ELF-1 (cell line): Measurements from ENCODE around the gene SEC63.
"Not testable (repeated sequence)": the region's sequence is repeated elsewhere in the genome, so short reads cannot be mapped to it uniquely, and the experiment has no call there.

Source experiments
- DNase-seq: peaks from one replicate; pipeline ENCODE4 v3.0.0-alpha.2; 2016; ENCODE audit warnings: low read depth, low spot score

Gene SEC63

DNA sequence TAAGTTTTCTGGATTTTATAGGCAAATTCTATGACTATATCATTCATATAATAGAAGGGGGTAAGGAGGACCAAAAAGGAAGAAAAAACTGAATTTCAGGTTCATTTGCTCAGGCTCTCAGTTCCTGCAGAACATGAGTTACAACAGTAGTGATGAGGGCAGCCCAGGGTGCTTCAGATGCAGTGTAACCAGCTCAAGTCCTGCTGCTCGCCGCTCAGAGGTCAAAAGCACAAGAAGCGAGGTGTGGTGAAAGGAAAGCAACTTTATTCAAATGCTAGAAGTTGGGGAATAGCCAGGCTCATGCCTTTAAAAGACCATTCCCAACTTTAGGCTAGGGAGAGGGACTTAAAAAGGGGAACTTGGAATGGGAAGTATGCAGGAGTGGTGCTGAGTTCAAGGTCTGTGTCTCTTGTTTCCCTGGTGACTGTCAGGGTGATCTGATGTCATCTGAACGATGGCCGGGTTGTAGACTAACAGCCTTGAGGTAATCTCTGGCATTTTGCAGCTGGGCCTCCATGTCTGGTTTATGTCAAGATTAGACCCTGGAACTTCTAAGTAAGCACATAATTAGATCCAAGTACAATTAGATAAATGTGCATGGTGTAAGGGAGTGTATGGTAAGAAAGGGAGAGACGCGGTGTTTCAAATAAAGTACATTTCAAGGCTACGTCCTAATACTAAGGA is 14.5 kb upstream of the SEC63 start:
- peak; percentile 70 for DNase-seq

DNA sequence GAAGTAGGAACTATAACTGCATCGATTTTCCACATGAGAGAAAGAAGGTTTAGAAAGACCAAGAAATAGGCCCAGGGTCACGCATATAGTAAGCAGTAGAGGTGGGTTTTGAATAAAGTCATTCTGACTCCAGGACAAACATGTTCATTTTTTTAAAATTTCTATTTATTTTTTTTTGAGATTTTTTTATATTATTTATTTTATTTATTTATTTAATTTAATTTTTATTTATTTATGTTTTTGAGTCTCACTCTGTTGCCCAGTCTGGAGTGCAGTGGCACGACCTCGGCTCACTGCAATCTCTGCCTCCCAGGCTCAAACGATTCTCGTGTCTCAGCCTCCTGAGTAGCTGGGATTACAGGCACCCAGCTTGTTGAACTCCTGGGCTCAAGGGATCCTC is 13.2 kb upstream of the SEC63 start:
- DNase-seq: no peak

DNA sequence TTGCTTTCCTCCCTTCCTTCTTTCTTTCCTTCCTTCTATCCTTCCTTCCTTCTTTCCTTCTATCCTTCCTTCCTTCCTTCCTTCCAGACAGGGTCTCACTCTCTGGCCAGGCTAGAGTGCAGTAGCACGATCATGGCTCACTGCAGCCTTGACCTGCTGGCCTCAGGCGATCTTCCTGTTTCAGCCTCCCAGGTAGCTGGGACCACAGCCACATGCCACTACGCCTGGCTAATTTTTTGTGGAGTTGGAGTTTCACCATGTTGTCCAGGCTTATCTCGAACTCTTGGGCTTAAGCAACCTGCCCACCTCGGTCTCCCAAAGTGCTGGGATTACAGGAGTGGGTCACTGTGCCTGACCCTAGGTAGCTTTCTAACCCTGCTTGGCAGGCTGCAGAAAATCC is 12.2 kb upstream of the SEC63 start:
- no peak for DNase-seq

DNA sequence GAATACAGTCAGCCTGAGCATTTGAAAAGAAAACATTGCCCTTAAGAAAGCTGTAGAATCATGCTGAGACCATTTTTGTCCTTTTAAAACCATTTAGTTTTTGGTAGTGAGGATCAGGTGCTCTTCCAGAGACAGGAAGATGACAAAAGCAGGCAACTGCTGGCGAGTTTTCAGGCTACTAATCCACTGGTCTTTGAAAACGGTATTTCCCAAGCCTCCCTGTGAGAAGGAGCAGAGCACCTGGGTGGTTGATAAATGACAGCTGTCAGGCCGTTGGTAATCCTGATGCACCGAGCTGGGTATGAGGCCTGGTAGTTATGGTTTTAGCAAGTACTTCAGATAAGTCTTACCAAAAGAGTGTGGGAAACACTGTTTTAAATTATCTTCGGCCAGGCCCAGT is 10.1 kb upstream of the SEC63 start:
- DNase-seq: peak; percentile 41

DNA sequence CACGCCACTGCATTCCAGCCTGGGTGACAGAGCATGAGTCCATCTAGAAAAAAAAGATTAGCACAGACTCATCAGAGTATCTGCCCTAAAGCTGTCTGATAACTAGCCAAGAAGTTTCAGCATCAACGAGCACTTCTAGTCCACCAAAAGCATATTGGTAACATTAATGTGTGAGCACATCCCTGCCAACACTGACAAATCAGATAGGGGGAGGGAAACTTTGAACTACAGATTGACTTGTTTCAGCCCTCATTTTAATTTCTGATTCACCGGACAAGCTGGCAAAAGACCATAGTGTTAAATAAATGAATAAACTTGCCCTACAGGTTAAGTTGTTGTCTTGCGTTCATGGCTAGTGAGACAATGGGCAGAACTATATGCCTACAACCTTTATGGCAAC is 7.7 kb upstream of the SEC63 start:
- no peak for DNase-seq

DNA sequence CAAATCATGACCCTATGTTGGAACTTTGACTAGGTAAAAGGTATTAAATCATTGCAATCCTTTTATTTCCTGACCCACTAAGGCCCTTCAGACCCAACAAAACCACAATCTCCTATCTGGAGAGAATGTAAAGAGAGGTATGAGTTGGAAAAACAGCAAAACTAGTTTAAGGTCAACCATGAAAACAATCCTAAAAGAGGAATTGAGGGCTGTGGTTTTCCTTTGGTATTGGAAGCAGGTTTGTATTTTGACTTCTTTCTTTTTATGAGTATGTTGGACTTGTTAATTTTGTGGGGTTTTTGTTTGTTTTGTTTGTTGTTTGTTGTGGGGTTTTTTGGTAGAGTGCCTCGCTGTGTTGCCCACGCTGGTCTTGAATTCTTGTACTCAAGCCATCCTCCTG is 4.7 kb upstream of the SEC63 start:
- DNase-seq: no peak

DNA sequence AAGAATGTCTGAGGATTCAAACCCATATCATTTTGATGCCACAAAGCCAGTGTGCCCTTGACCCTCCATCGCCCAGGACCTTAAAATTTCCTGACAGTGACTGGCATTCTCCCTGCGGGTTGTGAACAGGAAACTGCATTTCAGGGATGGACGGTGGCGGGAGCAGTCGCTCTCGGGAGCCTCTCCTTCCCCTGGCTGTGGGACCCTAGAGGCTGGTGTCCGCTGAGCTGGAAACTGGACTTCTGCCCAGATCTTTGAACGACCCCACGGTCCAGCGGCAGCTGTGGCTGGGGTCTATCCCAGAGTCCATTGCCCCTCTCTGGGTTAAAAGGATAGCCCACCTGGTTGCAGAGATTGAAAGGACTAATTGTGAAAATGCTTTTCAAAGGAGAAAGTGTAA is 1.4 kb upstream of the SEC63 start:
- DNase-seq: peak; percentile 28

DNA sequence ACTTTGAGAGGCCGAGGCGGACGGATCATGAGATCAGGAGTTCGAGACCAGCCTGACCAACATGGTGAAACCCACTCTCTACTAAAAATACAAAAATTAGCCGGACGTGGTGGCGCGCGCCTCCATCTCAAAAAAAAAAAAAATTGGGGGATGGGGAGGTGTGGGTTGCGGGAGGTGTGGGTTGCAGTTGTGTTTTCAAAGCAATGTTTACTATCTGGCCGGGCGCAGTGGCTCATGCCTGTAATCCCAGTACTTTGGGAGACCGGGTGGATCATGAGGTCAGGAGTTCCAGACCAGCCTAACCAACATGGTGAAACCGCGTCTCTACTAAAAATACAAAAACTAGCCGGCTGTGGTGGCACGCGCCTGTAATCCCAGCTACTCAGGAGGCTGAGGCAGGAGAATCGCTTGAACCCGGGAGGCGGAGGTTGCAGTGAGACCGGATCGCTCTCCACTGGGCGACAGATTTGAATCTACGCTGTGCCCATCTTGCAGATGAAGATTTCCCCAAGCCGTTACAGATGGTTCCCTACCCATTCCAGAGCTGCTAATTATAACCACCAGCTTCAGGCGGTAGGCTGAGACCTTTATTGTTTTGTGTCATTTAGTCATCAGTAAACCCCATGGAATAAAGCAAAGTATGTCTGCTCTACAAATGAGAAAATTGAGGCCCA is 818 bp upstream of the SEC63 start:
- DNase-seq: not testable (repeated sequence)

DNA sequence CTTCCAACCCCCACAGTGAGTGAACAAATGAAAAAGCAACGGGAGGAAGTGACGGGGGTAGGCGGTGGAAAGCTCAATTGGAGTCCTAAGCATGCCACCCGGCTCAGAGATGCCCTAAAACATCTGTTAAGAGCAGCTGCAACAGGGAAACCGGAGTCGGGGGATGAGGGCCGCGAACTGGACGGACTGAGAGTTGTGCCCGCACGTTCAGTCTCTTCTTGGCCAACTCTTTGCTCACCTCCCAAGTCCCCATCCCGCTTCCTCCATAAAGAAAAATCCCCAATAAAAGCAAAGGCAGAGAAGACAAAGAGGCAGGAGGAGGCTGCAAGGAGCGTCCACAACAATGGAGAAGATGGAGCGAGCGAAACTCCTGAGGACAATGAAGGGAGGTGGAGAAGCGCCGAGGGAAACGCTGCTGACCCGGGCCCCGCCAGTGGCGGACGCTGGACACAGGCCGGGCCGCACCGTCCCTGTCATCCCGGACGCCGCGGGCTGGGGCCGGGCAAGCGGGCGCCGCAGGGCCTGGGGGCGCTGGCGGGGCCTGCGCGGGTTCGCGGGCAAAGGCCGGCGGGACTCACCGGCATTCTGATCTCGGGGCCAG is 600 bp downstream of the SEC63 start:
- peak; percentile 58 for DNase-seq

DNA sequence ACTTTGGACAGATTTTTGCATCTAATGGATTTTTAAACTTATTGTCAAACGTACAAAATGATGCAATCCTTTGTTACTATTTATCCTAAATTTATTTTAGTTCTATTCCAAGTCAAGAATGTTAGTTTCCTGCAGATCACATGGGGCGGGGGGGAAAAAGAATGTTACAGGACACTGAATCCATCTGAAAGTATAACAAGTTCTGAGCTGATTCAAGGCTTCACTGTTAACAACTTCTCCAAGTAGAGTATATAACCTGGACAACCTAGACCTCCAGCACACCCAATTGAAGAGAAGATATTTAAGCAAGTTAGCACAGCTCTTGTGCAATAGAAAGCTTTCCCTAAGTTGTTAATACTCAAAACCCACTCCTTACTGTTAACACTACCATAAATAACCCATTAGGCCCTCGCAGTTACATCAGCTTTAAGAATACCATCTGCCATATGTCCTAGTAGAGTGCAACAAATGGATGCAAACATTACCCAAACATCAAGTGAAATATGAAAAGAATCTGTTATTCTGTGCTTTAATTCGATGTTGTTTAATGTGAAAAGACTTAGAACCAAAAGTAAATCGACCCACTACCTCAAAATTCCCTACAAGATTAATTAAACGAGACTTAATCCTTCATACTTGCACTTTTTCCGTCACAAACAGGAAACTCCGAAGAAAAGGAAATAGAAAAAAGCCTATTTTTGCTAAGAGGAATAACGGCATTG is 1.3 kb downstream of the SEC63 start:
- no peak for DNase-seq

DNA sequence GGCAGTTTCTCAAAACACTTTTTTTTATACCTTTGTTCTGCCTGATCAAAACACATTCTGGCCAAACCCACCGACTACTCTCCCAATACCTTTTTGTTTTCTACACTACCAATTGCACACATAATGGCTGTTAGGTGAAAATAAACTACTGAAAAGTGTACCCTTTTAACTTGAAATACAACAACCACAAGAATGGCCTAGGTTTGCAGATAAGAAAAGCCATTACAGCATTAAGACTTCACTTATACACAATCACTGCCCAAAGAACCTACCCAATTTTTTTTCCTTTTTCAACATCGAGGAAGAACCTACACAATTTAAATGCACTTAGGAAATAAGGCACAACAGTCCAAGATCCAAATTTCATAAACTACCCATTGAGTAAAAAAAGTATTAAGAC is 1.8 kb downstream of the SEC63 start:
- no peak for DNase-seq

DNA sequence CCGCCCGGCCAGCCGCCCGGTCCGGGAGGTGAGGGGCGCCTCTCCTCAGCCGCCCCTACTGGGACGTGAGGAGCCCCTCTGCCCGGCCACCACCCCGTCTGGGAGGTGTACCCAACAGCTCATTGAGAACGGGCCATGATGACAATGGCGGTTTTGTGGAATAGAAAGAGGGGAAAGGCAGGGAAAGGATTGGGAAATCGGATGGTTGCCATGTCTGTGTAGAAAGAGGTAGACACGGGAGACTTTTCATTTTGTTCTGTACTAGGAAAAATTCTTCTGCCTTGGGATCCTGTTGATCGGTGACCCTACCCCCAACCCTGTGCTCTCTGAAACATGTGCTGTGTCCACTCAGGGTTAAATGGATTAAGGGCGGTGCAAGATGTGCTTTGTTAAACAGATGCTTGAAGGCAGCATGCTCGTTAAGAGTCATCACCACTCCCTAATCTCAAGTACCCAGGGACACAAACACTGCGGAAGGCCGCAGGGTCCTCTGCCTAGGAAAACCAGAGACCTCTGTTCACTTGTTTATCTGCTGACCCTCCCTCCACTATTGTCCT is 4.1 kb downstream of the SEC63 start:
- DNase-seq: not testable (repeated sequence)

DNA sequence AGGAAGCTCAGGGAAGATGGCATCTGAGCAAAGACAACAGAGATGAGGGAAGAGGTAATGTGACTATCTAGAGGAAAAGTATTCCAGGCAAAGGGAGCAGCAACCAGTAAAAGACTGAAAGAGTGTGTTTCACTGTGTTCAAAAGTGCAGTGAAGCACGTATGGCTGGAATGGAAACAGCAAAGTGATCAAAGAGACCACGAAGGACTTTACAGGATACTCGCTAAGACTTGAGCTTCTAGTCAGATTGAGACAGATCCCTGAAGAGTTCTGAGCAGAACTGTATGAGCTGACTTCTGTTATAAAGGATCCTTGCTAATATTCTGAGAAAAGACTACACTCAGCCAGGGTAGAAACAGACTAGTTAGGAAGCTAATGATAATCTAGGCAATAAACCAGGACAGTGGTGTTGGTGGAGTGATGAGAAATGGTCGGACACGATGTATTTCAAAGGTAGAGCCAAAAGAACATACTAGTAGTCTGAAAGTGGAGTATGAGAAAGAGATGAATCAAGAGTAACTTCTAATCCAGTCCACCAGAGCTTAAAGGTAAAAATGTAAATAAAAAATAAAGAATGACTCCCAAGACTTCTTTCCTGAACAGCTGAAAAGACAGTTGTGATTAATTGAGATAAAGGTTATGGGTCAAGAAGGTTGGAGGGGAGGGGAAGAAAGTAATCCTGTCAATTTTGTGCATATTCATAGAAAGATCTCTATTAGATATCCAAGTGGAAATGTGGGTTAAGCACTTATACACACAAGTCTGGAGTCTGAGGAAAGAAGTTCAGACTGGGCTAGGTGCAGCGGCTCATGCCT is 14.2 kb downstream of the SEC63 start:
- DNase-seq: no peak

DNA sequence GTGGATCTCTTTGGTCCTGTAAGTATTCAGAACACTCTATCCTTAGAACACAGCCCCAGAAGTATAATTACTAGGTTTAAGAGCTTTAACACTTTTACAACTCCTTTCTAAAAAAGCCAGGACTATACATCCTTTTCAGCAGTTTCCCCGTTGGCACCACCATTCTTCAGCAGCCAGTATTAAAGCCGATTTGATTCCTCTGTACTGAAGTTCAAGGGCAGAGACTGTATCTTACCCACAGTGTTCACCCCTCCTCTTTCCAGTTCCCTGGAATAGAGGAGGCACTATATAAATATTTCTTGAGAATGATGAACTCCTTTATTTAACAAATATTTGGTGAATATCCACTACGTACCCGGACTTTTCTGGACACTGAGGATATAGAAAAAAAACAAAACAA is 15.9 kb downstream of the SEC63 start:
- no peak for DNase-seq

DNA sequence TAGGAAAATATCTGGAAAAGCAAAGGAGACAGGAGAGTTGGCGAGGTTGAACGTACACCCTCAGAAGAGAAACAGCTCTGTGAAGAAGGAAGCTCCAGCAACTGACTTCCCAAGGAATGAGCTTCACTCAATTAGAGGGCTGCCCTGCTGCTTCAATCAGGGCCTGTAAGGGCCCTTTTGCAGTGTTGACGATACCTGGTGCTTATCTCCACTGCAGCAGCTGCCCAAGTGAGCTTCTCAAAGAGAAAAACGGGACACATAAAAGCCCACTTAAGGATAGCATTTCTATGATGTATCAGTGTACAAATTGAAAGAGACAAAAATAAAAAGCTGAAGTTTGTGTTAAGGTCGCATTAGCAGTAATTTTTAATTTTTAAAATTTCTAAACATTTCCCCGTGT is 16.4 kb downstream of the SEC63 start:
- no peak for DNase-seq

DNA sequence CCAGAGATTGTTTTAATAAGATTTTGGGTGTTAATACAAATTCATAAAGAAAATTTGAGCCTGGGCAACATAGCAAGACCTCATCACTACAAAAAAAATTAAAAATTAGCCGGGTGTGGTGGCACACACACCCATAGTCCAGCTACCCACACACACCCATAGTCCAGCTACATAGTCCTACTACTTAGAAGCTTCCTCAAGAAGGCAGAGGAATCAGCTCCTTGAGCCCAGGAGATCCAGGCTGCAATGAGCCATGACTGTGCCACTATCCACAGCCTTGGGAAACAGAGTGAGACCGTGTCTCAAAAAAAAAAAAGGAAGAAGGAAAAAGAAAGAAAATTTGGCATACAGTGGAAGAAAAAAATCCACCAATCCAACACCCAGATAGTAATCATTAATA is 16.8 kb downstream of the SEC63 start:
- no peak for DNase-seq

DNA sequence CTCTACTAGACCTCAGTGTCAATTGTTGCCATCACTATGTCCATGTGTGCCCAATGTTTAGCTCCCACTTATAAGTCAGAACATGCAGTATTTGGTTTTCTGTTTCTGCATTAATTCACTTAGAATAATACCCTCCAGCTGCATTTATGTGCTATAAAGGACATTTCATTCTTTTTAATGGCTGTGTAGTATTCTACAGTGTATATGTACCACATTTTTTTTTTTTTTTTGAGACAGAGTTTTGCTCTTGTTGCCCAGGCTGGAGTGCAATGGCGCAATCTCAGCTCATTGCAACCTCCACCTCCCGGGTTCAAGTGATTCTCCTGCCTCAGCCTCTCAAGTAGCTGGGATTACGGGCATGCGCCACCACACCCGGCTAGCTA is 21.1 kb downstream of the SEC63 start:
- not testable (repeated sequence) for DNase-seq

DNA sequence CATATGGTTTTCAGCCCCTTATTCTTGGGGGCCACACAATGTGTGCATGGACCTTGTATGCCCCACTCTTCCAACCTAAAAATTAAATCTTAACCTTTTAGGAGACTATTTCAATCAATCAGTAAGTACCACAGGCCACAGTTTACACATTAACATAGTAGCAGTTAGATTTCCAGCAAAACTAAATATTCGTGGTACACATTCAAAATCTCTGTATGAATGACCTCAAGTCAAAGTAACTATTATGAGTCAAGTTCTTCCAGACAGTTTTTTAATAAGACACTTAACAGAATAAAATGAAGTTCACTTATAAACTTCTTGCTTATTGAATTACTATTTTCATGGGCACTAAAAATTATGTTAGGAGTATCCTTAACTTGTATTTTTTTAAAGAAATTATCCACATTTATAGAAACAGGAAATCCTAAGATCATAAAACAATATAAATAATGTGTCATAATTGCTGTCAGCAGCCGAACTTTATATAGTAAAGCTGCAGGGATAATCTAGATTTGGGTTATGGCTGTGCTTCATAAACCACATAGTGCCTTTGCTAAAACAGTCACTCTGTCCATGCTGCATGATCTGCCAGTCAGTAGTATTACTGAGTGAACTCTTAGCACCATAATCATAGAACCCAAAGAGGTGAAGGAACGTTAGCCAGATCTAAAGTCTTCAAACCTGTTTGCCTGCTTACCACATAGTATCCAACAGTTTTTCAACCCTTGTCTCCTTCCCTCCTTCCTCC is 21.7 kb downstream of the SEC63 start:
- no peak for DNase-seq

DNA sequence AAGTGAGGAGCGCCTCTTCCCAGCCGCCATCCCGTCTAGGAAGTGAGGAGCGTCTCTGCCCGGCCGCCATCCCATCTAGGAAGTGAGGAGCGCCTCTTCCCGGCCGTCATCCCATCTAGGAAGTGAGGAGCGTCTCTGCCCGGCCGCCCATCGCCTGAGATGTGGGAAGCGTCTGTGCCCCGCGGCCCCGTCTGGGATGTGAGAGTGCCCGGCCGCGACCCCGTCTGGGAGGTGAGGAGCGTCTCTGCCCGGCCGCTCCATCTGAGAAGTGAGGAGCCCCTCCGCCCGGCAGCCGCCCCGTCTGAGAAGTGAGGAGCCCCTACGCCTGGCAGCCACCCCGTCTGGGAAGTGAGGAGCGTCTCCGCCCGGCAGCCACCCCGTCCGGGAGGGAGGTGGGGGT is 23.8 kb downstream of the SEC63 start:
- not testable (repeated sequence) for DNase-seq

DNA sequence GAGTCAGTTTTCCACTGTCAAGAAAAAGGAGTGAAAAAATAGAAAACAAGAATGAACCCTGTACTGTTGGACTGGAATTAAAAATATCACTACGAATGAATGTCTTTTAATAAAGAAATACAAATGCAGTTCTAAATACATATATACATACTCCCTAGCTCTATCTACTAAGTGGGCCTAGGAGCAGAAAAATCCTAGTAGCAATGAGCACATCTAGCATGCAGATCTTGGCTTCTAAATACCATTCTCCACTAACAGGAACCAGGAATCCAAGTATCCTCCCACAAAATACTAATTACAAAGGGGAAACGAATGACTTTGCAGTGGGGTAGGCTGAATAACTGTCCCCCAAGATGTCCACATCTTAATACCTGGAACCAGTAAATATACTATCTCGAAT is 25.4 kb downstream of the SEC63 start:
- DNase-seq: no peak

DNA sequence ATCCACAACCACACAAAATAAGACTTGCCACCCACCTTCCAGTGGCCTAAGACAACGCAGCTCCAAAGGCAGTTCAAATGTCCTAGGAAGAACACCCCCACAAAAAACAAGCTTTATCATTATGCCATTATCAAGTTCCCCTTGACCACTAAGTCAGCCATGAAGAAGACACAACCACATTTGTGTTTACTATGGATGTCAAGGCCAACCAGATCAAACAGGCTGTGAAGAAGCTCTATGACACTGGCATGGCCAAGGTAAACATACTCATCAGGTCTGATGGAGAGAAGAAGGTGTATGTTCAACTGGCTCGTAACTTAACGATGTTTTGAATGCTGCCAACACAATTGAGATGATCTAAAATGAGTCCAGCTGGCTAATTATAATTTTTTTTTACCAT is 26.1 kb downstream of the SEC63 start:
- no peak for DNase-seq
